CD4-positive, alpha-beta memory T cell (primary cell): ENCODE results near the gene VEGFD. TPM values are rescaled to one million over a fixed set of nuclear protein-coding genes. Genes with fewer than 3 reads are reported as not detected.
A peak's percentile ranks its signal among the peaks of the same experiment; 100 is the strongest.
"Not testable (repeated sequence)": the region's sequence is repeated elsewhere in the genome, so short reads cannot be mapped to it uniquely, and the experiment has no call there.

Experiments
- CTCF ChIA-PET: fragments of 350-600 bp; sonication (Branson Sonifier 250); formaldehyde crosslinking; loops from one replicate; lab custom pipeline; 2021; ENCODE audit warnings: inconsistent platforms; ENCODE audit not compliant: partially characterized antibody; lab: Charles Lee
- POLR2A ChIA-PET: fragments of 350-600 bp; sonication (Branson Sonifier 250); formaldehyde crosslinking; loops from one replicate; lab custom pipeline; 2021; ENCODE audit not compliant: partially characterized antibody; lab: Charles Lee
- DNase-seq, 5 donors: peaks; one replicate each; pipeline versions ENCODE4 v3.0.0 to v3.0.0-alpha.2; 2020 to 2022; ENCODE audit warnings: mixed read lengths in 1 of 5
- H3K27ac ChIP-seq: one replicate; pipeline ENCODE4 v1.7.0; 2013; ENCODE audit warnings: low read depth, low read length
- H3K27me3 ChIP-seq: 2 replicates; pipeline ENCODE4 v1.7.0; 2013; ENCODE audit warnings: mild to moderate bottlenecking, low read length, moderate library complexity; ENCODE audit not compliant: insufficient read depth
- H3K36me3 ChIP-seq: 2 replicates; pipeline ENCODE4 v1.7.0; 2013; ENCODE audit warnings: mild to moderate bottlenecking, low read length, moderate library complexity; ENCODE audit not compliant: insufficient read depth
- H3K4me1 ChIP-seq: 2 replicates; pipeline ENCODE4 v1.7.0; 2013; ENCODE audit warnings: mild to moderate bottlenecking, low read length, moderate library complexity; ENCODE audit not compliant: insufficient read depth
- H3K4me3 ChIP-seq, 2 donors: one replicate each; pipeline ENCODE4 v1.7.0; 2013; ENCODE audit warnings: low read length in 2 of 2, mild to moderate bottlenecking in 1 of 2
- H3K9me3 ChIP-seq, 2 donors: one replicate each; pipeline ENCODE4 v1.7.0; 2013; ENCODE audit warnings: low read length in 2 of 2, control low read depth in 1 of 2; ENCODE audit not compliant: control insufficient read depth in 1 of 2
- H3K27ac Mint-ChIP-seq, 7 donors: one replicate each; pipeline ENCODE4 v1.8.0; 2020 to 2021; ENCODE audit warnings: mixed read lengths in 7 of 7, mild to moderate bottlenecking in 6 of 7, inconsistent platforms in 3 of 7, moderate library complexity in 3 of 7
- H3K27me3 Mint-ChIP-seq, 2 donors: one replicate each; pipeline ENCODE4 v1.8.0; 2020 to 2021; ENCODE audit warnings: mixed read lengths in 2 of 2
- H3K36me3 Mint-ChIP-seq, 2 donors: one replicate each; pipeline ENCODE4 v1.8.0; 2020 to 2021; ENCODE audit warnings: mixed read lengths in 2 of 2, inconsistent platforms in 1 of 2, mild to moderate bottlenecking in 1 of 2
- H3K4me1 Mint-ChIP-seq, 4 donors: one replicate each; pipeline ENCODE4 v1.8.0; 2020 to 2021; ENCODE audit warnings: mixed read lengths in 4 of 4, mild to moderate bottlenecking in 1 of 4
- H3K4me3 Mint-ChIP-seq, 8 donors: one replicate each; pipeline ENCODE4 v1.8.0; 2020 to 2021; ENCODE audit warnings: mixed read lengths in 8 of 8, mild to moderate bottlenecking in 7 of 8, moderate library complexity in 6 of 8, inconsistent platforms in 3 of 8
- H3K9me3 Mint-ChIP-seq, 8 donors: one replicate each; pipeline ENCODE4 v1.8.0; 2020 to 2021; ENCODE audit warnings: mixed read lengths in 8 of 8, mild to moderate bottlenecking in 5 of 8, inconsistent platforms in 3 of 8, moderate library complexity in 1 of 8
- intact Hi-C: fragments of 100-400 bp; cut with micrococcal nuclease; formaldehyde crosslinking; loops from one replicate; pipeline ENCODE4 v1.15.1; 2023
- polyA plus RNA-seq, 2 donors: library from polyadenylated mRNA; unstranded; fragments of 300-500 nt; fragmentation: Illumina TruSeq; gene quantifications; one replicate each; pipeline ENCODE4 v1.2.3, GENCODE V29; 2021
- total RNA-seq, 2 experiments: library from RNA; stranded (reverse); gene quantifications; one replicate each; pipeline ENCODE4 v1.2.3, GENCODE V29; 2021

VEGFD gene
- total and polyA plus RNA-seq, 4 experiments from 2014 or later: 0.15 TPM; not detected in 3

- no peak for DNase-seq
- Histone ChIP-seq H3K36me3 (no peaks in the 10 kb centered on the region), H3K4me3 (no peak overlapping the region), H3K27me3 (no peaks in the 10 kb centered on the region), H3K9me3 (no peaks in the 10 kb centered on the region), H3K4me1 (no peaks in the 10 kb centered on the region), H3K27ac (no peak overlapping the region)
- no peak overlapping the region for H3K27ac Mint-ChIP-seq
- no peak overlapping the region for H3K4me3 Mint-ChIP-seq
- no peaks in the 10 kb centered on the region for H3K36me3 Mint-ChIP-seq
- no peaks in the 10 kb centered on the region for H3K4me1 Mint-ChIP-seq
- H3K27me3 Mint-ChIP-seq: no peaks in the 10 kb centered on the region
- POLR2A ChIA-PET: no interaction called here
- H3K9me3 Mint-ChIP-seq: peaks cover 0 to 4% (median 0%) of the 10 kb centered on the region in 8 donors
- intact Hi-C loops: no loop called here
- CTCF ChIA-PET: no interaction called here
These were observed 73.1 kb downstream of the VEGFD start for GRCh38 chrX:15311119-15311518.

- H3K27me3 ChIP-seq: no peaks in the 10 kb centered on the region
- Mint-ChIP-seq H3K9me3 (peaks cover 0 to 4% (median 0%) of the 10 kb centered on the region in 8 donors), H3K27ac (no peak overlapping the region), H3K36me3 (no peaks in the 10 kb centered on the region), H3K27me3 (no peaks in the 10 kb centered on the region), H3K4me1 (no peaks in the 10 kb centered on the region), H3K4me3 (no peak overlapping the region)
- no peaks in the 10 kb centered on the region for H3K36me3 ChIP-seq
- H3K4me3 ChIP-seq: no peak overlapping the region
- ChIA-PET POLR2A (no interaction called here), CTCF (no interaction called here)
- intact Hi-C loops: no loop called here
- no peaks in the 10 kb centered on the region for H3K4me1 ChIP-seq
- no peak for DNase-seq
- no peak overlapping the region for H3K27ac ChIP-seq
- no peaks in the 10 kb centered on the region for H3K9me3 ChIP-seq
These were observed 74.1 kb downstream of the VEGFD start for GRCh38 chrX:15310117-15310516.

- H3K27ac Mint-ChIP-seq, H3K27ac ChIP-seq, intact Hi-C loops, H3K4me3 ChIP-seq, H3K9me3 Mint-ChIP-seq, H3K36me3 Mint-ChIP-seq, H3K27me3 ChIP-seq, POLR2A ChIA-PET, H3K4me1 ChIP-seq, H3K27me3 Mint-ChIP-seq, H3K4me1 Mint-ChIP-seq, H3K4me3 Mint-ChIP-seq, H3K36me3 ChIP-seq, H3K9me3 ChIP-seq, DNase-seq, CTCF ChIA-PET: not testable (repeated sequence)
These were observed 78.3 kb downstream of the VEGFD start for GRCh38 chrX:15305899-15306298.

GRCh38 chrX:15301924-15302323 lies 82.3 kb downstream of the VEGFD start:
- H3K27ac Mint-ChIP-seq: no peak overlapping the region
- H3K36me3 ChIP-seq: no peaks in the 10 kb centered on the region
- no peaks in the 10 kb centered on the region for H3K9me3 ChIP-seq
- intact Hi-C loops: loop anchor here (2.0 kb wide), 1 partner anchor 167 kb away; no protein-coding TSS in a partner anchor
- H3K4me1 ChIP-seq: no peaks in the 10 kb centered on the region
- no peak overlapping the region for H3K27ac ChIP-seq
- peaks cover 0 to 11% (median 4%) of the 10 kb centered on the region in 4 donors for H3K4me1 Mint-ChIP-seq
- H3K4me3 ChIP-seq: no peak overlapping the region
- DNase-seq: no peak
- POLR2A ChIA-PET: no interaction called here
- no peaks in the 10 kb centered on the region for H3K27me3 Mint-ChIP-seq
- H3K9me3 Mint-ChIP-seq: no peaks in the 10 kb centered on the region
- H3K4me3 Mint-ChIP-seq: no peak overlapping the region
- CTCF ChIA-PET: interaction anchor here (1.0 to 1.6 kb wide), 2 partner anchors 11 to 14 kb away, joined by 3 to 4 read pairs; no protein-coding TSS in a partner anchor
- no peaks in the 10 kb centered on the region for H3K36me3 Mint-ChIP-seq
- no peaks in the 10 kb centered on the region for H3K27me3 ChIP-seq

- DNase-seq: peak in 2 of 5 donors; percentile 3 to 6
- POLR2A ChIA-PET: no interaction called here
These were observed 84.0 kb downstream of the VEGFD start for GRCh38 chrX:15299941-15300851.

GRCh38 chrX:15298780-15299179 lies 85.4 kb downstream of the VEGFD start:
- Histone ChIP-seq H3K4me1 (no peaks in the 10 kb centered on the region), H3K9me3 (no peaks in the 10 kb centered on the region), H3K36me3 (no peaks in the 10 kb centered on the region), H3K27me3 (no peaks in the 10 kb centered on the region), H3K27ac (no peak overlapping the region), H3K4me3 (no peak overlapping the region)
- peaks cover 0 to 11% (median 4%) of the 10 kb centered on the region in 4 donors for H3K4me1 Mint-ChIP-seq
- no peaks in the 10 kb centered on the region for H3K36me3 Mint-ChIP-seq
- no peaks in the 10 kb centered on the region for H3K9me3 Mint-ChIP-seq
- H3K27ac Mint-ChIP-seq: no peak overlapping the region
- no peaks in the 10 kb centered on the region for H3K27me3 Mint-ChIP-seq
- H3K4me3 Mint-ChIP-seq: no peak overlapping the region
- CTCF ChIA-PET: interaction anchor here (1.3 to 1.6 kb wide), 2 partner anchors 16 to 168 kb away, joined by 3 read pairs; no protein-coding TSS in a partner anchor
- POLR2A ChIA-PET: no interaction called here
- intact Hi-C loops: no loop called here
- DNase-seq: no peak

More at GRCh38 chrX:15299941-15300851, 84.0 kb downstream of the VEGFD start:
- Mint-ChIP-seq H3K9me3 (no peaks in the 10 kb centered on the region), H3K27me3 (no peaks in the 10 kb centered on the region), H3K4me1 (peaks cover 0 to 11% (median 4%) of the 10 kb centered on the region in 4 donors), H3K27ac (no peak overlapping the region), H3K36me3 (no peaks in the 10 kb centered on the region), H3K4me3 (no peak overlapping the region)
- Histone ChIP-seq H3K4me3 (no peak overlapping the region), H3K9me3 (no peaks in the 10 kb centered on the region), H3K4me1 (no peaks in the 10 kb centered on the region), H3K27me3 (no peaks in the 10 kb centered on the region), H3K36me3 (no peaks in the 10 kb centered on the region), H3K27ac (no peak overlapping the region)
- intact Hi-C loops: loop anchor here (2.0 kb wide), 1 partner anchor 169 kb away; no protein-coding TSS in a partner anchor
- CTCF ChIA-PET: interaction anchor here (0.8 to 1.6 kb wide), 5 partner anchors 8 to 167 kb away, joined by 3 to 4 read pairs (median 3); no protein-coding TSS in a partner anchor

- H3K4me3 Mint-ChIP-seq: no peak overlapping the region
- H3K36me3 Mint-ChIP-seq: no peaks in the 10 kb centered on the region
- H3K9me3 Mint-ChIP-seq: no peaks in the 10 kb centered on the region
- no peak overlapping the region for H3K27ac Mint-ChIP-seq
- Histone ChIP-seq H3K27me3 (no peaks in the 10 kb centered on the region), H3K4me3 (no peak overlapping the region), H3K27ac (no peak overlapping the region), H3K4me1 (no peaks in the 10 kb centered on the region), H3K36me3 (no peaks in the 10 kb centered on the region), H3K9me3 (no peaks in the 10 kb centered on the region)
- peaks cover 0 to 11% (median 4%) of the 10 kb centered on the region in 4 donors for H3K4me1 Mint-ChIP-seq
- ChIA-PET CTCF (interaction anchor here (1.3 kb wide), 1 partner anchor 15 kb away, joined by 3 read pairs; no protein-coding TSS in a partner anchor), POLR2A (no interaction called here)
- no peaks in the 10 kb centered on the region for H3K27me3 Mint-ChIP-seq
- DNase-seq: no peak
- intact Hi-C loops: no loop called here
These were observed 86.0 kb downstream of the VEGFD start for GRCh38 chrX:15298201-15298600.
